Measurements from ENCODE around the gene MAGOH.

DNA sequence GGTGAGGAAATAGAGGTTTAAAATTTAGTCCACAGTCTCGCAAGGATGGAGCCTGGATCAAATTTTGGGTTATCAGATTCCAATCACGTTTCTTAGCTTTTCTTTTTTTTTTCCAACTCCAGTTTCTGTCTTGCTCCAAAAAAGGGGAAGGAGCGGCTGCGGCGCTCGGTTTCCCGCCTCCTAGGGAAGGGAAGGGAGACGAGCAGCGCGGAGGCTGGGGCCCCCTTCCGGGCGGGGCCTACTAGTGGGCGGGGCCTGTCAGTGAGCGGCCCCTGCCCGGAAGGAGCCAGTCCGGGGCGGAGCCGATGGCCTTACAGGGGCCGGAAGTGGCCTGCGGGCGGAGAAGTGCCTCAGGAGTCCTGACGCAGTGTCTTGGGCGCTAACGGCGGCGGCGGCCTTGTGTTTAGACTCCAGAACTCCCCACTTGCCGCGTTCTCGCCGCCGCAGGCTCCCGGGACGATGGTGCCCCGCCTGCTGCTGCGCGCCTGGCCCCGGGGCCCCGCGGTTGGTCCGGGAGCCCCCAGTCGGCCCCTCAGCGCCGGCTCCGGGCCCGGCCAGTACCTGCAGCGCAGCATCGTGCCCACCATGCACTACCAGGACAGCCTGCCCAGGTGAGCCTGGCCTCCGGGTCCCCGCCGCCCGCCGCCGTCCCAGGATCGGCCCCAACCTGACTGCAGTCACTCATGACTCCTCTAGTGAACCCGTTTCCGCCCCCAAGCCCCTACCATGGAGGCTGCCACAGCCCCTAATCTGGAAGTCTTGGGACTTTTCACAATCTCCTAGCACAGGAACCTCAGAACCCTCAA lies 41.6 kb downstream of the MAGOH start, which contains the start of gene CPT2:
- peak; percentile 92 for TF ChIP-seq TAF1 (IDR thresholded peaks at IDR 0.05; ENCODE audit: borderline replicate concordance, low read depth, low read length)
- peak; percentile 96 for TF ChIP-seq POLR2AphosphoS5 (IDR thresholded peaks at IDR 0.05; ENCODE audit: low read depth, low read length)
- no peak for TF ChIP-seq EZH2phosphoT487 (IDR thresholded peaks at IDR 0.05; ENCODE audit: borderline replicate concordance, low read depth)
- TF ChIP-seq, protein P1, sequence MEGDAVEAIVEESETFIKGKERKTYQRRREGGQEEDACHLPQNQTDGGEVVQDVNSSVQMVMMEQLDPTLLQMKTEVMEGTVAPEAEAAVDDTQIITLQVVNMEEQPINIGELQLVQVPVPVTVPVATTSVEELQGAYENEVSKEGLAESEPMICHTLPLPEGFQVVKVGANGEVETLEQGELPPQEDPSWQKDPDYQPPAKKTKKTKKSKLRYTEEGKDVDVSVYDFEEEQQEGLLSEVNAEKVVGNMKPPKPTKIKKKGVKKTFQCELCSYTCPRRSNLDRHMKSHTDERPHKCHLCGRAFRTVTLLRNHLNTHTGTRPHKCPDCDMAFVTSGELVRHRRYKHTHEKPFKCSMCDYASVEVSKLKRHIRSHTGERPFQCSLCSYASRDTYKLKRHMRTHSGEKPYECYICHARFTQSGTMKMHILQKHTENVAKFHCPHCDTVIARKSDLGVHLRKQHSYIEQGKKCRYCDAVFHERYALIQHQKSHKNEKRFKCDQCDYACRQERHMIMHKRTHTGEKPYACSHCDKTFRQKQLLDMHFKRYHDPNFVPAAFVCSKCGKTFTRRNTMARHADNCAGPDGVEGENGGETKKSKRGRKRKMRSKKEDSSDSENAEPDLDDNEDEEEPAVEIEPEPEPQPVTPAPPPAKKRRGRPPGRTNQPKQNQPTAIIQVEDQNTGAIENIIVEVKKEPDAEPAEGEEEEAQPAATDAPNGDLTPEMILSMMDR (IDR thresholded peaks at IDR 0.05), result no peak
- TF ChIP-seq, protein P2, sequence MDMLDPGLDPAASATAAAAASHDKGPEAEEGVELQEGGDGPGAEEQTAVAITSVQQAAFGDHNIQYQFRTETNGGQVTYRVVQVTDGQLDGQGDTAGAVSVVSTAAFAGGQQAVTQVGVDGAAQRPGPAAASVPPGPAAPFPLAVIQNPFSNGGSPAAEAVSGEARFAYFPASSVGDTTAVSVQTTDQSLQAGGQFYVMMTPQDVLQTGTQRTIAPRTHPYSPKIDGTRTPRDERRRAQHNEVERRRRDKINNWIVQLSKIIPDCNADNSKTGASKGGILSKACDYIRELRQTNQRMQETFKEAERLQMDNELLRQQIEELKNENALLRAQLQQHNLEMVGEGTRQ (IDR thresholded peaks at IDR 0.05; ENCODE audit: borderline replicate concordance, low read depth, low read length), result no peak
- TF ChIP-seq, protein P3, sequence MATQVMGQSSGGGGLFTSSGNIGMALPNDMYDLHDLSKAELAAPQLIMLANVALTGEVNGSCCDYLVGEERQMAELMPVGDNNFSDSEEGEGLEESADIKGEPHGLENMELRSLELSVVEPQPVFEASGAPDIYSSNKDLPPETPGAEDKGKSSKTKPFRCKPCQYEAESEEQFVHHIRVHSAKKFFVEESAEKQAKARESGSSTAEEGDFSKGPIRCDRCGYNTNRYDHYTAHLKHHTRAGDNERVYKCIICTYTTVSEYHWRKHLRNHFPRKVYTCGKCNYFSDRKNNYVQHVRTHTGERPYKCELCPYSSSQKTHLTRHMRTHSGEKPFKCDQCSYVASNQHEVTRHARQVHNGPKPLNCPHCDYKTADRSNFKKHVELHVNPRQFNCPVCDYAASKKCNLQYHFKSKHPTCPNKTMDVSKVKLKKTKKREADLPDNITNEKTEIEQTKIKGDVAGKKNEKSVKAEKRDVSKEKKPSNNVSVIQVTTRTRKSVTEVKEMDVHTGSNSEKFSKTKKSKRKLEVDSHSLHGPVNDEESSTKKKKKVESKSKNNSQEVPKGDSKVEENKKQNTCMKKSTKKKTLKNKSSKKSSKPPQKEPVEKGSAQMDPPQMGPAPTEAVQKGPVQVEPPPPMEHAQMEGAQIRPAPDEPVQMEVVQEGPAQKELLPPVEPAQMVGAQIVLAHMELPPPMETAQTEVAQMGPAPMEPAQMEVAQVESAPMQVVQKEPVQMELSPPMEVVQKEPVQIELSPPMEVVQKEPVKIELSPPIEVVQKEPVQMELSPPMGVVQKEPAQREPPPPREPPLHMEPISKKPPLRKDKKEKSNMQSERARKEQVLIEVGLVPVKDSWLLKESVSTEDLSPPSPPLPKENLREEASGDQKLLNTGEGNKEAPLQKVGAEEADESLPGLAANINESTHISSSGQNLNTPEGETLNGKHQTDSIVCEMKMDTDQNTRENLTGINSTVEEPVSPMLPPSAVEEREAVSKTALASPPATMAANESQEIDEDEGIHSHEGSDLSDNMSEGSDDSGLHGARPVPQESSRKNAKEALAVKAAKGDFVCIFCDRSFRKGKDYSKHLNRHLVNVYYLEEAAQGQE (IDR thresholded peaks at IDR 0.05; ENCODE audit: low read depth, low read length), result 0 out of 2 replicates have a peak, but pooled peaks have one; percentile 4
- TF ChIP-seq, protein P4, sequence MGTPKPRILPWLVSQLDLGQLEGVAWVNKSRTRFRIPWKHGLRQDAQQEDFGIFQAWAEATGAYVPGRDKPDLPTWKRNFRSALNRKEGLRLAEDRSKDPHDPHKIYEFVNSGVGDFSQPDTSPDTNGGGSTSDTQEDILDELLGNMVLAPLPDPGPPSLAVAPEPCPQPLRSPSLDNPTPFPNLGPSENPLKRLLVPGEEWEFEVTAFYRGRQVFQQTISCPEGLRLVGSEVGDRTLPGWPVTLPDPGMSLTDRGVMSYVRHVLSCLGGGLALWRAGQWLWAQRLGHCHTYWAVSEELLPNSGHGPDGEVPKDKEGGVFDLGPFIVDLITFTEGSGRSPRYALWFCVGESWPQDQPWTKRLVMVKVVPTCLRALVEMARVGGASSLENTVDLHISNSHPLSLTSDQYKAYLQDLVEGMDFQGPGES (IDR thresholded peaks at IDR 0.05; ENCODE audit: low read depth, low read length), result no peak
